Fibroblast of villous mesenchyme (primary cell): ENCODE data around the gene EPB41L3. TPM values are rescaled to one million over a fixed set of nuclear protein-coding genes. Genes with fewer than 3 reads are reported as not detected.

Source experiments
- DNase-seq: peaks from one replicate; pipeline ENCODE4 v3.0.0-alpha.2; 2010; ENCODE audit warnings: low read depth
- H3K4me3 ChIP-seq: 2 replicates; pipeline ENCODE4 v1.5.1; 2011; ENCODE audit warnings: low read depth, mild to moderate bottlenecking, low read length
- CTCF ChIP-seq: IDR thresholded peaks from 2 replicates; pipeline ENCODE4 v1.5.1; 2012; ENCODE audit warnings: low read depth, mild to moderate bottlenecking, low read length; ENCODE audit not compliant: insufficient read depth
- total RNA-seq: library from RNA; depleted of rRNA; stranded (reverse); fragments of >200 nt; gene quantifications from 2 replicates; pipeline ENCODE4 v1.2.3, GENCODE V29; 2012

EPB41L3 gene
- total RNA-seq, 1 donor: 0.43 TPM

GRCh38 chr18:5369513-5369912 lies 174.3 kb downstream of the EPB41L3 start:
- H3K4me3 ChIP-seq: no peak overlapping the region
- no peak for TF ChIP-seq CTCF
- DNase-seq: no peak

- no peak for TF ChIP-seq CTCF
- no peak overlapping the region for H3K4me3 ChIP-seq
- no peak for DNase-seq
Measured at GRCh38 chr18:5365443-5365842, 178.4 kb downstream of the EPB41L3 start.

- no peak for DNase-seq
Measured at GRCh38 chr18:5350636-5351035, 193.2 kb downstream of the EPB41L3 start.

More at GRCh38 chr18:5350636-5351035, 193.2 kb downstream of the EPB41L3 start:
- no peak for TF ChIP-seq CTCF
- no peak overlapping the region for H3K4me3 ChIP-seq

Other genes starting within 250 kb of the EPB41L3 start
- 10.6 and 14.2 TPM in 2 replicates for gene ZBTB14, start 248.3 kb downstream of the EPB41L3 start, total RNA-seq